Fibroblast of pulmonary artery (primary cell): ENCODE results near the gene EXOSC10.
"Not testable (repeated sequence)": the region's sequence is repeated elsewhere in the genome, so short reads cannot be mapped to it uniquely, and the experiment has no call there.

Experiments
- DNase-seq: peaks from one replicate; pipeline ENCODE4 v3.0.0-alpha.2; 2010; ENCODE audit warnings: low read depth
- H3K4me3 ChIP-seq: replicated peaks from 2 replicates; pipeline ENCODE4 v1.5.1; 2011; ENCODE audit warnings: low read depth, mild to moderate bottlenecking, control low read depth, low read length, moderate library complexity
- CTCF ChIP-seq: IDR thresholded peaks from 2 replicates; pipeline ENCODE4 v1.5.1; 2011; ENCODE audit warnings: mild to moderate bottlenecking, control low read depth, low read length, inconsistent platforms; ENCODE audit errors: missing control alignments

The EXOSC10 gene

GRCh38 chr1:11080931-11081330 is 18.7 kb downstream of the EXOSC10 start:
- TF ChIP-seq CTCF: no peak
- no peak overlapping the region for H3K4me3 ChIP-seq
- DNase-seq: no peak

DNA sequence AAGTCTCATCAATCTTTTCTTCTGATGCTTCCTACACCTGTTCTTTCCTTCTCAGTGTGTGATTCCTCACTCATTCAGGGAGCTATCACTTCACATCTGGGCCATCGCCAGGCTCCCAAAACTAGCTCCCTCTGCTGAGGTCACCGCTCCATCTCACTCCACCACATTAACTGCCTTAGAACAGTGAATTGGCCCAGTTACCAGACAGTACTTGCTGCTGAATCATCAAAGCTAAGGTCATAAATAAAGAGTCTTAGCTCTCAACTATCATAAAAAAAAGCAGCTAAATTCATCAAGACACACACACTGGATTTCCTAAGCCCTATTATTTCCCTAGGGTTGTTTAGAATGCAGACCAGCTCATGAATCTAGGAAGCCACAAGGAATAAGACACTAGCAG is 21.0 kb downstream of the EXOSC10 start:
- DNase-seq: no peak
- no peak overlapping the region for H3K4me3 ChIP-seq
- no peak for TF ChIP-seq CTCF

- DNase-seq, H3K4me3 ChIP-seq: not testable (repeated sequence)
Measured at GRCh38 chr1:11073398-11073797, 26.3 kb downstream of the EXOSC10 start.

DNA sequence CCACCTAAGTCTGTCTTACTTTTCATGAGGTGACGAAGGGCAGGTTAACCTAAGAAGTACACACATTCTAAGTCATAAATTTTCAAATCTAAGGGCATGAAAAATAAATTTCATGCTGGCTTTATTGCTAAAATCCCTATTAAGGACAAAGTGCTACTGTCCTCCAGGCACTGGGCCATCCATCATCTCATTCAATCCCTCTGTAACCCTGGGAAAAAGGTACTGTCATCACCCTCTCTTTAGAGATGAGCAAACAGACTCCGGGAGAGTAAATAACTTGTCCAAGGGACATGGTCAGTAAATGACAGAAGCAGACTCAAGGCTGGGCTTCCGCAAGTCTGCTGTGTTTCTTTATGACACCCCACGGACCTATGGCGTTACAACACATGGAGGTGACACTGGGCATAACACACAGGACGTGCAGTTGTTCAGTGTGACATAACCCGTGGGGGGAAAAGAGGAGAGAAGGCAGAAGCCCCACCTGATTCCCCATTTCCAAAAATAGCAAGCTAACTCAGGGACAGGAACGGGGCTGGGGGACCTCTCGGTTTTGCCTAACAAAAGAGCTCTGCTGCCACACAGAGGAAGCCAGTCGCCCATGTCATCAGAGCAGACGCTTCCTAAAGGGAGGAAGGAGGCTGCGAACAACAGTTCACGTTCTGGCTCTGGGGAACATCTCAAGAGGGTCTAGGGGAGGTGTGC is 27.3 kb downstream of the EXOSC10 start:
- no peak overlapping the region for H3K4me3 ChIP-seq
- no peak for DNase-seq
- no peak for TF ChIP-seq CTCF

DNA sequence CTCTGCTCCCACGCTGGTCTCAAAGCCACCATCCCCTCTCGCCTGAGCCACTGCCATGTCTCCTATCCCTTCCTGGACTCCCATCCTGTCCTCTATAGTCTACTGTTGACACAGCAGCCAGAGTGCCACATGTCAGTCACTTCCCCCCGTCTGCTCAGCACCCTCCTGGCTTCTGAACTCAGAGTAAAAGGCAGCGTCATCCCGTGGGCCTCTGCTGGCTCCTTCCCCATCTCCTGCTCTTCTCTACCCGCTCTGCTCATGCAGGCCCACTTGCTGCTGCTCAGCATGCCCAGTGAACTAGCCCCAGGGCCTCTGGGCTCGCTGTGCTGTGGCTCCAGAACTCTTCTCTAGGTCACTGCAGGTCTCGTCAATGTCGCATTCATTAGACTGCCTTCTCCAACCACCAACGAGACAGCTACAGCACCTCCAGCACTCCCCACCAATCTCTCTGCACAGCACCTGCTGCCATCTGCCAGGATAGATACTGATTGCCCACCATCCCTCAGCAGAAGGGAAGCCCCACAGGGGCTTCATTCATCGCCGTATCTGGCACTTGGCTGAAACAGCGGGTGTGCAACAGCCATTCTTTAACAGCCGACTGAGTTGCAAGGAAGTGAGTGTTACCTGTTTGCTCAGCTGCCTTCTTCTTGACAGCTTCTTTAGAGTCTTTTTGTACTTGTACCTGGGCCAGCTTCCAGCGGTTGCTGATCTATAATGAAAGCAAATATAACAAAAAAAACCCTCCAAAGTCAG is 28.0 kb downstream of the EXOSC10 start:
- no peak overlapping the region for H3K4me3 ChIP-seq
- no peak for TF ChIP-seq CTCF
- DNase-seq: no peak

GRCh38 chr1:11070876-11071275 is 28.8 kb downstream of the EXOSC10 start:
- DNase-seq: no peak
- no peak for TF ChIP-seq CTCF
- no peak overlapping the region for H3K4me3 ChIP-seq

GRCh38 chr1:11068600-11069473 is 30.8 kb downstream of the EXOSC10 start:
- no peak for TF ChIP-seq CTCF
- no peak overlapping the region for H3K4me3 ChIP-seq
- no peak for DNase-seq
